A673 (cell line): ENCODE measurements around the gene HIRIP3.

Experiments
- CTCF ChIP-seq: fragments of 300-800, 200-600 bp; sonication (generic); conservative IDR thresholded peaks from 2 replicates; pipeline ENCODE4 v1.5.1; 2017; ENCODE audit warnings: low read depth, mild to moderate bottlenecking, antibody characterized with exemption, low read length, moderate library complexity, mixed read lengths
- EZH2 ChIP-seq: fragments of 200-600 bp; sonication (generic); IDR thresholded peaks from 2 replicates; pipeline ENCODE4 v1.6.1; 2017; ENCODE audit warnings: borderline replicate concordance, low read depth, mild to moderate bottlenecking, mixed read lengths, antibody characterized with exemption, low read length; ENCODE audit not compliant: poor library complexity, severe bottlenecking

DNA sequence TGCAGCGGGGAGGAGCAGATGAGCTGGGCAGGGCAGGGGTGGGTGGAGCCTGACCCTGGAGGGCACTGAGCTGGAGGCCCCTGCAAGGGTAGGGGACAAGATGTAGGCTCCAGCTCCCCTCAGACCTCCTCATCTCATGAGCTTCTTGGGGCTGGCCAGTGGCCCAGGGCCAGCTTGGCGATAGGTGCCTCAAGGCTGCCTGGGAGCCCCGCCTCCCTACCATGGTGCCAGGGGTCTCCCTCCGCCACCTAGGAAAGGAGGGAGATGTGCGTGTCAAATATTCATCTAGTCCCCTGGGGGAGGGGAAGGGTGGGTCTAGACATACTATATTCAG lies 3.9 kb downstream of the HIRIP3 start:
- TF ChIP-seq CTCF (no peak), EZH2 (no peak)
